ENCODE data around the gene PHACTR3.

DNA sequence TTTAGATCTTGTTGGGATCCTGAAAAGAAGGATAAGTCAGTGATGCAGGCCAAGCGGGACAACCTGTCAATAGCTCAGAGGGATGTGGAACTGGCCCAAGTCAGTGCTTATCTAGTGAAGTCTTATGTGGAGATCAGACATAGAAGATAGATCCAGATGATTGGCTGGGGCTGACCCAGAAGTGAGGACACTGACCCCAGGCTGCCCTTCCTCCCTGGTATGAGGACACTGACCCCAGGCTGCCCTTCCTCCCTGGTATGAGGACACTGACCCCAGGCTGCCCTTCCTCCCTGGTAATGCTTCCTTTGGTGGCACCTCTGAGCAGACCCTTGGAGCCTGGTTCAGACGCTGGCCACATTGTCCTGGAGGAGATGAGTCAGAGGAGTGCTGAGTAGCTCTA, 159.7 kb downstream of the PHACTR3 start:
- TF ChIP-seq, protein P1, sequence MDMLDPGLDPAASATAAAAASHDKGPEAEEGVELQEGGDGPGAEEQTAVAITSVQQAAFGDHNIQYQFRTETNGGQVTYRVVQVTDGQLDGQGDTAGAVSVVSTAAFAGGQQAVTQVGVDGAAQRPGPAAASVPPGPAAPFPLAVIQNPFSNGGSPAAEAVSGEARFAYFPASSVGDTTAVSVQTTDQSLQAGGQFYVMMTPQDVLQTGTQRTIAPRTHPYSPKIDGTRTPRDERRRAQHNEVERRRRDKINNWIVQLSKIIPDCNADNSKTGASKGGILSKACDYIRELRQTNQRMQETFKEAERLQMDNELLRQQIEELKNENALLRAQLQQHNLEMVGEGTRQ (IDR thresholded peaks at IDR 0.05; ENCODE audit: low read length), result no peak
- TF ChIP-seq, protein P2, sequence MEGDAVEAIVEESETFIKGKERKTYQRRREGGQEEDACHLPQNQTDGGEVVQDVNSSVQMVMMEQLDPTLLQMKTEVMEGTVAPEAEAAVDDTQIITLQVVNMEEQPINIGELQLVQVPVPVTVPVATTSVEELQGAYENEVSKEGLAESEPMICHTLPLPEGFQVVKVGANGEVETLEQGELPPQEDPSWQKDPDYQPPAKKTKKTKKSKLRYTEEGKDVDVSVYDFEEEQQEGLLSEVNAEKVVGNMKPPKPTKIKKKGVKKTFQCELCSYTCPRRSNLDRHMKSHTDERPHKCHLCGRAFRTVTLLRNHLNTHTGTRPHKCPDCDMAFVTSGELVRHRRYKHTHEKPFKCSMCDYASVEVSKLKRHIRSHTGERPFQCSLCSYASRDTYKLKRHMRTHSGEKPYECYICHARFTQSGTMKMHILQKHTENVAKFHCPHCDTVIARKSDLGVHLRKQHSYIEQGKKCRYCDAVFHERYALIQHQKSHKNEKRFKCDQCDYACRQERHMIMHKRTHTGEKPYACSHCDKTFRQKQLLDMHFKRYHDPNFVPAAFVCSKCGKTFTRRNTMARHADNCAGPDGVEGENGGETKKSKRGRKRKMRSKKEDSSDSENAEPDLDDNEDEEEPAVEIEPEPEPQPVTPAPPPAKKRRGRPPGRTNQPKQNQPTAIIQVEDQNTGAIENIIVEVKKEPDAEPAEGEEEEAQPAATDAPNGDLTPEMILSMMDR (IDR thresholded peaks at IDR 0.05; ENCODE audit: control extremely low read depth in 1 of 3, insufficient read depth in 1 of 3, low read depth in 1 of 3, low read length in 3 of 3), result no peak
- no peak for TF ChIP-seq EGR1 (IDR thresholded peaks at IDR 0.05; ENCODE audit: borderline replicate concordance, low read depth, low read length)
